Hematopoietic multipotent progenitor cell treated with erythropoietin and hydrocortisone succinate and interleukin-3 and kit ligand, for 15 days (in vitro differentiated cells): Measurements from ENCODE around the gene FAM162A.
"Not testable (repeated sequence)": the region's sequence is repeated elsewhere in the genome, so short reads cannot be mapped to it uniquely, and the experiment has no call there.

Experiments
- DNase-seq: peaks from one replicate; pipeline ENCODE4 v3.0.0-alpha.2; 2015; ENCODE audit warnings: low spot score

Gene FAM162A

GRCh38 chr3:122383771-122384697 lies at the start of gene FAM162A:
FAM162A (plus strand) TSS chr3:122384182; CDS start chr3:122384266, 84 bp downstream.
- peak; percentile 96 for DNase-seq

DNA sequence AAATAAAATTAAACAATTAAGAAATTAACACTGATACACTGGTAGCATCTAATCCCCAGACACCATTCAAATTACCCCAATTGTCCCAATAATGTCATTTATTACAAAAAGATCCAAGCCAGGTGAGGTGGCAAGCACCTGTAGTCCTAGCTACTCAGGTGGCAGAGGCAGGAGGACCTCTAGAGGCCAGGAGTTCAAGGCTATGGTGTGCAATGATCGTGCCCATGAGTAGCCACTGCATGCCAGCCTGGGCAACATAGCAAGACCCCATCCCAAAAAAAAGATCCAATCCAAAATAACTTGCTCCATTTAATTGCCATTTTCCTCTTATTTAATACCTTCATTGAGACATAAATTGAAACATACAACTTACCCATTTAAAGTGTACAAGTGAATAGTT lies 41.2 kb upstream of the FAM162A start:
- DNase-seq: no peak

- no peak for DNase-seq
These were observed 40.3 kb upstream of the FAM162A start for GRCh38 chr3:122343654-122344053.

DNA sequence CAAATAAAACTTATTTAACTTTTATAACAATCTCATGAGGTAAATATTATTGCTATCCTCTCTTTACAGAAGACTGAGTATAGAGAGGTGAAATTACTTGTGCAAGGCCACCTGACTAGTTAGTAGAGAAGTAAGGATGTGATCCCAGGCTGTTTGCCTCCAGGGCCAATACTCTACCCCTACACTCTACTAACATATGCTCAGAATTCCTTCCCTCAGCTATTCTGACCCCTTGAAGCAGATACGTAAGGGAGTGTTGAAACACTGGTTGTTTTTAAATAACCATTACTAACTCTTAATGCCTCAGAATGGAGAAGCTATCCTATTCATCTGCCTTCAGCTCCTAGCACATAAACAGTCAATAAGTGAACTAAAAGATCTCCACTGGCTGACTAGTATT lies 34.8 kb upstream of the FAM162A start:
- DNase-seq: no peak

DNA sequence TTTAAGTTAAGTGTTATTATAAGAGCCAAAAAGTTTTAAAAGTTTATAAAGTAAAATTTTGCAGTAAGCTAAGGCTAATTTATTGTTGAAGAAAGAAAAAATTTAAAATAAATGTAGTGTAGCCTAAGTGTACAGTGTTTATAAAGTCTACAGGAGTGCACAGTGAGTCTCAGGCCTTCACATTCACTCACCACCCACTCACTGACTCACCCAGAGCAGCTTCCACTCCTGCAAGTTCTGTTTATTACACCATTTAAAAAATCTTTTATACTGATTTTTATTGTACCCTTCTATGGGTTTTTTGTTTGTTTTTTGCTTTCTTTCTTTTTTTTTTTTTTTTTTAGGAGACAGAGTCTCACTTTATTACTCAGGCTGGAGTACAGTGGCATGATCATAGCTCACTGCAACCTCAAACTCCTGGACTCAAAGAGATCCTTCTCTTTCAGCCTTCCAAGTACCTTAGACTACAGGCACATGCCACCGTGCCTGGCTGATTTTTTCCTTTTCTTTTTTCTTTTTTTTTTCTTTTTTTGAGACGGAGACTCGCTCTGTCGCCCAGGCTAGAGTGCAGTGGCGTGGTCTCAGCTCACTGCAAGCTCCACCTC lies 33.1 kb upstream of the FAM162A start:
- no peak for DNase-seq

DNA sequence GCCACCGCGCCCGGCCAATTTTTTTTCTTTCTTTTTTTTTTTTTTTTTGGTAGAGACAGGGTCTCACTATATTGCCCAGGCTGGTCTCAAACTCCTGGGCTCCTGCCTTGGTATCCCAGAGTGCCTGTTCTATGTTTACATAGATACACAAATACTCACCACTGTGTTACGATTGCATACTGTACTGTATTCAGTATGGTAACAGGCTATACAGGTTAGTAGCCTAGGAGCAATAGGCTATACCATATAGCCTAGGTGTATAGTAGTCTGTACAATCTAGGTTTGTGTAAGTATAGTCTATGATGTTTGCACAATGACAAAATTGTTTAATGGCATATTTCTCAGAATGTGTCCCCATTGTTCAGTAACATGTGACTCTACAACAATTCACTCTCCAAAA lies 32.4 kb upstream of the FAM162A start:
- no peak for DNase-seq

DNA sequence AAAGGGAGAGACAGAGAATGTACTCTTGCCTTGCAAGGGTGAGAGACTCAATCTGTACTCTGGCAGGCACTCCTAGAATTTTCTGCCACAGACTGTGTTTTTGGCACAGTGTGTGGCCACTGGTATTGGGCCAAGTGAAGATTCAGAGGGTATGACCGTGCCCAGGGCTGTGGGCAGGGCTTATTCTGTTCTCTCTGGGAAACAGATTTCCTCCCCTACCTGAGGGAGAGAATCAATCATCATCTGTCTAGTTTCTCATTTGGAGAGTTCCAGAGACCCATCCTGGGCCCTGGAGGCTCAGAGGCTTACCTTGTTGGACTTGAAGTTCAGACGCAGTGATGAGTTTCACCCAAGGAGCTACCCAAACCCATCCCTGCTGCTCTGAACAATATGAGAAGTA lies 30.8 kb upstream of the FAM162A start:
- no peak for DNase-seq

GRCh38 chr3:122353893-122354401 lies 30.0 kb upstream of the FAM162A start:
- DNase-seq: no peak

DNA sequence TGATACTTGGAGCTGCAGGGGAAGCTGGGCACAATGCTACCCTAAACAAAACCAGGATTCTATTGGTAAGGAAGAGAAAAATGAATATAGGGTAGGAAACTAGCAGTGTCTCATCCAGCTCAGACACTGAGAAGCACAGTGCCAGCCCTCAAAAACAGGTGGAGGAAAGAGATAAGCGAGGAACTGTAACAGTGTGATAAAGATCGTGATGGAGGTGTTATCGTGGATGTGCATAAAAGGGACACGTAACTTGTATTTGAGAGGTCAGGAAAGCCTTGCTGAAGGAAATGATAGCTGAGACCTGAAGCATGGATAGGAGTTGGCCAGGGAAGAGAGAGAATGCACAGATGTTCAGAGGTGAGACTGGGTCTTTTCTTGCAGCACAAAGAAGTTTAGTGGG lies 28.4 kb upstream of the FAM162A start:
- no peak for DNase-seq

DNA sequence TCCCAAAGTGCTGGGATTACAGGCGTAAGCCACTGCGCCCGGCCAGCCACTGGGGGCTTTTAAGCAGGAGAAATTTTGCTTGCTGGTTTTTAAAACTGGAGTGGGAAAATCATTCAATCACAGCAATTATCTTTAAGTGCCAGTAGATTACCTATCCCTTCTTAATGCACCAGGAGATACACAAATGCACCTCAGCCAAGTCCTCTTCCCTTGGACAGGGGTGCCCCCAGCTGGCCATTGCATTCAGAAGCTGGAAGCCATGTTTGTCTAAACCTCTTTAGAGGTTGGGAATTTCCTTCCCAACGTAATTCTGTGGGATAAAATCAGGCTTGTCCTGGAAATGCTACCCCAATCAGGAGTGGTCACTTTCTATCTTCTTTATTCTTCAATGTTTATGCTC lies 27.6 kb upstream of the FAM162A start:
- DNase-seq: no peak

- DNase-seq: no peak
These were observed 25.9 kb upstream of the FAM162A start for GRCh38 chr3:122357828-122358702.

DNA sequence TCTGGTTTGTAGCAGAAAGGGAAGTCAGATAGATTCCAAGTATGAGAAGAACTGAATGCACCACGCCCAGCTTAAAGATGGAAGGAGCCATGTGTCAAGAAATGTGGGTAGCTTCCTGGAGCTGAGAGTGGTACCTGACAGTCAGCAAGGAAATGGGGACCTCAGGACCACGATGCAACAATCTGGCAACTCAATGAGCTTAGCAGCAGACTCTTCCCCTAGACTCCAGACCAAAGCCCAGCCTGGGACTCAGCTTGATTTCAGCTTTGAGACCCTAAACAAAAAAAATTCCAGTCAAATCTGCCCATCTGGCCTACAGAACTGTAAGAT lies 25.3 kb upstream of the FAM162A start:
- DNase-seq: no peak

- DNase-seq: no peak
These were observed 22.0 kb upstream of the FAM162A start for GRCh38 chr3:122362026-122362425.

DNA sequence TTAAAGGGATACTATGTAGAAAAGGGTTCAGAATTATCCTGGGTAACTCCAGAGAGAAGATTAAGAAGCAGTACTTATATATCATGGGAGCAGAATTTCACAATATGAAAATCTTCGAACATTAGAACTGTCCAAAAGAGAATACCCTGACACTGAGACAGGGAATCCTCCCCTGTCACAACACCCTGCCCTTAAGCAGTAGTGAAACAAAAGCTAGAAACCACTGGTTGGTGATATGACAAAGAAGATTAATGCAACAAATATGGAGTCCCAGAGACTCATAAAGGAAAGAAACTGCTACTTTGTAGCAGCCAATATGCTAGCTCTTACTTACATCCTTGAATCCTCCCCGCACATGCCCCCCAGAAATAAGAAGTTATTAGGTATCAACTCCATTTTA lies 19.5 kb upstream of the FAM162A start:
- DNase-seq: no peak

DNA sequence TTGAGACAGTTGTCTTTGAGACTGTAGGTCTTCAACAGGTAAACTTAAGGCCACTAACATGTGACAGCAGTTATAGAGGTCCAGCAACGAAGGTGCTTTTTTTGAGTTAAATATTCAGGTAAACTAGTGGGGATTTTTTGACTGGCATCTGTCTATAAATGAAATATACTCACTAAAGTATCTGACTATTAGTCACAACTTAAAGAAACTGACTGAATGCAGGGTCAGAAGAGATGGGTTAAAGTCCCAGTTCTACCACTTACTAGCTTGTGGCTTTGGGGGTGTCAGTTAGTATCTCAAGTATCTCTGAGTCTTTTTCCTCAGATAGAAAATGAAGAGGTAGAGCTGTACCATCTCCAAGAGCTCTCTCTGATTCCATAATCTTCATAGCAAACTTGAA lies 18.9 kb upstream of the FAM162A start:
- no peak for DNase-seq

DNA sequence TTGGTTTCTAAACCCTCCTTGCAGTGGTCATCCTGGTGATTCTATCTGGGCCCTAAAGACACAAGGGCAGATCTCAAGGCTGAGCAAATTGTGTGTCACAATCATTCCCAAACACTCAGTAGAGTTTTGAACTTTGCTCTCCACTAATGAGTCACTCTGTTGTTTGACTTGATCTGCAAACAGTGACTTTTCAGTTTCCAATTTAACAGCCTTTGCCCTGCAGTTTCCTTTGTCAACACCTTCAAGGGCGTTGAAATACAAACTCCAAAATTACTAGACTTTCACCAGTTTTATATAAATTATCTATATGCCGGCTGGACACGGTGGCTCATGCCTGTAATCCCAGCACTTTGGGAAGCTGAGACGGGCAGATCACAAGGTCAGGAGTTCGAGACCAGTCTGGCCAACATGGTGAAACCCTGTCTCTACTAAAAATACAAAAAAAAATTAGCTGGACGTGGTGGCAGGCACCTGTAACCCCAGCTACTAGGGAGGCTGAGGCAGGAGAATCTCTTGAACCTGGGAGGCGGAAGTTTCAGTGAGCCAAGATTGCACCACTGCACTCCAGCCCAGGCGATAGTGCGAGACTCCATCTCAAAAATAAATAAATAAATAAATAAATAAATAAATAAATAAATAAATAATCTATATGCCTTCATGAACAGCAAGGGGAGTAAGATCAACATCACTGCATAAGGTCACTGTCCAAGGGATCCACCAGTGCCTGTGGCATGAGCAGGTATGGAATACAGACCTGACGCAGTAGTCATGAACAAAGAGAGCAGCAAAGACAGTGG lies 18.2 kb upstream of the FAM162A start:
- not testable (repeated sequence) for DNase-seq

DNA sequence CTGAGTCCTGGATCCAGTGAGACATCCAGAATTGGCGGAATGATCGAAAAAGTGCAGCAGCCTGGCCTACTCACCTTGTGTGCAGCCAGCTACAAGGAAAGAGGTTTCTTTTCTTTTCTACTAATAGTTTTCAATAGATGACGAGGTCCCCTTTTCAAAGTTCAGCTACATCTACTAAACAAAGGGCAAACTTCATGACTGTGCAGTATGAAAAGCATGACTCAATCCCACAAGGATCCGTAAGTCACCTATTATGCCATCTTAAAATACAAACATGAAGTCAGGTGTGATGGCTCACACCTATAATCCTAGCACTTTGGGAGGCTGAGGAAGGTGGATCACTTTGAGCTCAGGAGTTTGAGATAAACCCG lies 17.6 kb upstream of the FAM162A start:
- no peak for DNase-seq

DNA sequence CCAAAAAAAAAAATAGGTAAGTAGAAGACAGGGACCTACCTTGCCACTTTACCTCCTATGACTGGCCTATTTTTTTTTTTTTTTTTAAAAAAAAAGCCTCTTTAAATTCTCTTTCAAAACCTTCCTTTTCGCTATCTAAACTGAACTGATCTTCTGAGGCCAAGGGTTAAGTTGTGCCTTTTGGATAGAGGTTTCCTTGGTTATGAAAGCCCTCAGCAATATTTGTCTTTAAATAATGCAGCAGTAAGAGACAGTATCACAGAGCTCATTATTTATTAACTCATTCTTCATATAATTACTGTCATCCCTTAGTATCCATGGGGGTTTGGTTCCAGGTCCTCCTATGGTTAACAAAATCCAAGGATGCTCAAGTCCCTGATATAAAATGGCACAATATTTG lies 9.9 kb upstream of the FAM162A start:
- DNase-seq: no peak

DNA sequence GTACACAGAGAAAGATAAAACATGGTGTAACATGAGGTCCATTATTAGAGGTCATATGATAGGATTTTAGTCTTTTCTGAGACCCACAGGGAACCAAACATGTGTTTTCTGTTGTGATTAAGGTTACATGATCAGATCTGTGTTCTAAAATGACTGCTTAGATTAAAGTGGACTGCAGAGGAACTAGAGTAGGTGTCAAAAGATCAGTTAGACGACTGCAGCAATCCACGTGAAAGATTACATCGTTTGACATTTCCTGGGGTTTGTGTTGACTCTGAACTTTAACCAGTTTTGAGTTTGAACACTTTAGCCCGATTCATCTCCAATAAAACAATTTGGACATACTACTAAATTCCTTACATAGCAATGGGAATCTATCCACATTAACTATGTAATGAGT lies 6.0 kb upstream of the FAM162A start:
- no peak for DNase-seq

DNA sequence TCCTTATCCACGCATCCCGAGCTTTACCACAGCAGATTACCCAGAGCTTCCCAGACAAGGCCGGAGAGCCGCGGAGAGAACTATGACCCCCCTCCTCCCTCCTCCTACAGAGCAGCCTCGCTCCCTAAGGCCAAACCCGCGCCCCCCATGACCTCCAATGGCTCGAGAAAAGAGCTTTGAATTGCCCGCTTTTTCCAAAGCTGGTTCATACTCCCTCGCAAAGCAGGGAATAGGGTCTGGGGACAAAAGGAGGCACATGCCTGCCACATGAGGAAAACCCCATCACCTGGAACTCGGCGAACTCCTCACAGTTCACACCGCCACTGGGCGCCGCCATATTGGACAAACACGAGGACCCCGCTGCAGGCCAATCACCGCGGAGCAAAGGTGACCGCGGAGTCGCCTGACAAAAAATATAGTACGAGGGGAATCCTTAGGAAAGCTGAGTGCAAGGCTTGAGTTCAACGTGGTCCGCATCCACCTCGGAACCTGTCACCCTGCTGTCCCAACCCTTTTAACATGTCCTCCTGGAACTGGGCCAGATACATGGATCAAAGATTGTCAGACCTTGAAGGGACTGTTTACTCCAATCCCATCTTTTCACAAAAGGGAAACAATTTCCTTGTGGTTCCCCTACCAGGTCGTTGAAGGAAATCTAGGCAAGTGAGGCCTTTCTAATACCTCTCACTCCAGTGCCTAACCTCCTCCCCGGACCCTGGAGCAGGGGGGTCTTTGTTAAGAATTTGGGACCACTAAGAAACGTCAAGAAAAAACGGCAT lies 905 bp upstream of the FAM162A start, which contains the start of gene MIX23:
TSS of gene MIX23 (minus strand) at position 344 of the 779 bp plus-strand sequence. CDS start at position 337, 7 bp downstream.
- peak; percentile 89 for DNase-seq

DNA sequence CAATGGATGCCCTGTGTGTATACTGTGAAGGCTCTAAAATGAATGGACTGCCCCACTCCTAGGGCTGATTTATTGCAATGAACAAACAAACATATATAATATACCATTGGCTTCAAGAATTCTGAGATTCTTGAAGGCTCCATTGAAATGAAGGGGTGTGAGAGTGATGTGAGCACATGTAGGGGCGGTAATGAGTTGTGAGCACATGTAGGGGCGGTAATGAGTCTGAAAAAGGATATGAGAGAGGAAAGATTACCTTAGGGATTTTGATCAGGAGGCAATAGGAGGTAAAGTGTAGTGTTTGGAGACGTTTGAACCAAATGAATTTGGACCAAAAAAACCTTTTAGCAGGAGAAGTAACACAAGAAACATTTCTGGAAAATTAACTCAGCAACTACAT lies 3.7 kb downstream of the FAM162A start:
- no peak for DNase-seq
